MM.1S (cell line): ENCODE measurements around the gene ACSS3.

Experiments used
- CTCF ChIP-seq: fragments of 300-600 bp; sonication (generic); IDR thresholded peaks from 2 replicates; pipeline ENCODE4 v1.5.1; 2016; ENCODE audit warnings: antibody characterized with exemption, low read length, mixed read lengths
- EZH2 ChIP-seq: fragments of 300-600 bp; sonication (generic); optimal IDR thresholded peaks from 2 replicates; pipeline ENCODE3; 2017; ENCODE audit warnings: low read depth, mild to moderate bottlenecking, antibody characterized with exemption, low read length, mixed read lengths

GRCh38 chr12:81187686-81188085 lies 109.8 kb downstream of the ACSS3 start:
- TF ChIP-seq CTCF (no peak), EZH2 (no peak)
